ENCODE results near the gene EMID1.
A peak's percentile ranks its signal among the peaks of the same experiment; 100 is the strongest.

Gene EMID1

DNA sequence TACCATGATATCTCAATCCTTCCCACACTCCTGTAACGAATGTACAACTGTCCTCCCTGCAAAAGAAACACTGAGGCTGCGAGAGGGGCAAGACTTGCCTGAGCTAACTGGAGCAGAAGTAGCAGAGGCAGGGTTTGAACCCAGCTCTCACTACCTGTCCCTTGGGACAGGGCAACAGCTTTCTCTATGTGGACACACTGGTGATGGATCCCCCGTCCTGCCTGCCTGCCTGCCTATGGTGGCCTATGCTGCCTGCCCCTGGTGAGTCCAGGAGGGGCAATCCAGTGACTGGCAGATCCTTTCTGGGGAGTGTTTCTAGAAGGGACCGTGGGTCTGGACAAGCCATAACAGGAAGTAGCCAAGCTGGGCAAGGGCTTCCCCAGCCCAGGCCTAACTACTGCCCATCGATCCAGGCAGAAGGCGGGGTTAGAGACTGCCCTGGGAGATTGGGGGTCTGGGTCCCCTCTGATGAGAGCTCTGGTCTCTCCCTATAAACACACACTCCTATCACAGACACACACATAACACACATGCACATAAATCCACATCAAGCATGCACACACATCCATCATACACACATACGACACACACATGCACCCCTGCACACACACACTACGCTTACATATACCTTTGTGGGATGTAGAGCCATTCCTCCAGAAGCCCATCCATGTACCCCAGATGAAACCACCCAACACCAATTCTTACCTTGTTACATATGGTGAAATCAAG is 1.1 kb upstream of the EMID1 start:
- in situ Hi-C loops (cut with MboI; ENCODE audit: low sequenced_read_pairs, unreplicated experiment), result no loop called here
- TF ChIP-seq CTCF (IDR thresholded peaks at IDR 0.05; ENCODE audit: borderline replicate concordance, control extremely low read depth, extremely low read depth, insufficient read depth, missing control alignments), result no peak
- DNase-seq (ENCODE audit: low spot score), result peak; percentile 25

GRCh38 chr22:29205252-29205593 is 473 bp upstream of the EMID1 start:
- in situ Hi-C loops (cut with MboI; ENCODE audit: low sequenced_read_pairs, unreplicated experiment), result no loop called here
- no peak for TF ChIP-seq CTCF (IDR thresholded peaks at IDR 0.05; ENCODE audit: borderline replicate concordance, control extremely low read depth, extremely low read depth, insufficient read depth, missing control alignments)
- no peak for DNase-seq (ENCODE audit: low spot score)

DNA sequence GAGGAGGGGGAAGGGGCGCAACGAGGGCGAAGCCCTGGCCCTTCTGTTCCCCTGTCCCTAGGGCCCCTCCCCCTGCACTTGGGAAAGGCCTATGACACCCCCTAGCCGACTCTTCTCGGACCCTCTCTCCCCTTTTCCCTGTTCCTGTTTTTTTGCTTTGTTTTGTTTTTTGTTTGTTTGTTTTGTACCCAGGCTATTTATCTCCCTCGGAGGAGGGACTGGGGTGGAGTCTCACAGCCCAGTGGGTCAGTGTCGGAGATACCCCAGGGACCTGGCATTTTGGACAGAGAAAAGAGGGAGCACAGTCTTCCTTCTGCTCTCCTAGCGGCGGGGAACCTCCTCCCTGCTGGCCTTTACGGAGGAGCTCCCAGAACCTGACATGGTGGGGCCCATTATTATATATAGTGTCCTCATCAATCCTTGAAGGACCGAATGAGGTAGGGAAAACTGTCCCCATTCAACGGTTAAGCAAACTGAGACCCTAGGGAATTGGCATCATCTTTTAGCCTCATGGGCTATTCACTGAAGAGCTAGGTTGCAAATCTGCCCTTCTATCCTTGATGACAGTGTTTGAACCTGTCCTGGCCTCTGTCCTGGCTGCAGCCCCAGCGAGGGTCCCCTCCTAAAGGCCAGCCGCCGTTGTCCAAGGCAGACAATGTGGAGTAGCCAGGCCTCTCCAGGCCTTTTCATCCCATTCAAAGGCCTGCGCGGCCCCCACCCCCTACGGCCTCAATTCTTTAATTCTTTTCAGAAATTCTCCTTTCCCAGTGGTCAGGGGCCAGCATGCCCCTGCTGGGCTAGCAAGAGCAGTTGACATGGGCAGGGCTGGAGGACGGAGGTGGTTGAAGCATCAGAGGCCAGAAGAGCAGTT is 911 bp downstream of the EMID1 start:
- no peak for TF ChIP-seq CTCF (IDR thresholded peaks at IDR 0.05; ENCODE audit: borderline replicate concordance, control extremely low read depth, extremely low read depth, insufficient read depth, missing control alignments)
- in situ Hi-C loops (cut with MboI; ENCODE audit: low sequenced_read_pairs, unreplicated experiment), result no loop called here
- no peak for DNase-seq (ENCODE audit: low spot score)

- in situ Hi-C loops (cut with MboI; ENCODE audit: low sequenced_read_pairs, unreplicated experiment), result no loop called here
- no peak for DNase-seq (ENCODE audit: low spot score)
- TF ChIP-seq CTCF (IDR thresholded peaks at IDR 0.05; ENCODE audit: borderline replicate concordance, control extremely low read depth, extremely low read depth, insufficient read depth, missing control alignments), result no peak
These were observed 1.5 kb downstream of the EMID1 start for GRCh38 chr22:29207243-29207550.

- no peak for DNase-seq (ENCODE audit: low spot score)
- TF ChIP-seq CTCF (IDR thresholded peaks at IDR 0.05; ENCODE audit: borderline replicate concordance, control extremely low read depth, extremely low read depth, insufficient read depth, missing control alignments), result no peak
- in situ Hi-C loops (cut with MboI; ENCODE audit: low sequenced_read_pairs, unreplicated experiment), result no loop called here
These were observed 2.1 kb downstream of the EMID1 start for GRCh38 chr22:29207562-29208501.

GRCh38 chr22:29208502-29208862 is 2.8 kb downstream of the EMID1 start:
- TF ChIP-seq CTCF (IDR thresholded peaks at IDR 0.05; ENCODE audit: borderline replicate concordance, control extremely low read depth, extremely low read depth, insufficient read depth, missing control alignments), result no peak
- no peak for DNase-seq (ENCODE audit: low spot score)
- in situ Hi-C loops (cut with MboI; ENCODE audit: low sequenced_read_pairs, unreplicated experiment), result no loop called here
